ENCODE measurements around the gene MCEMP1. TPM values are rescaled to one million over a fixed set of nuclear protein-coding genes. Genes with fewer than 3 reads are reported as not detected.

Gene MCEMP1
- total RNA-seq = not detected in 3 replicates
- long read RNA-seq = 0 reads

- Mint-ChIP-seq H3K9me3 (ENCODE audit: low read depth) (peaks cover 4% of the 10 kb centered on the region), H3K27ac (ENCODE audit: unreplicated experiment) (peak within 1 kb of the TSS; percentile 13), H3K36me3 (ENCODE audit: low read depth) (no peaks in the 10 kb centered on the region), H3K4me1 (ENCODE audit: low read depth) (peaks cover 9% of the 10 kb centered on the region), H3K27me3 (ENCODE audit: low read depth) (peaks cover 34% of the 10 kb centered on the region), H3K4me3 (ENCODE audit: unreplicated experiment) (no peak within 1 kb of the TSS)
- DNase-seq (ENCODE audit: low spot score) = no peak
- TF ChIP-seq CTCF (IDR thresholded peaks at IDR 0.05) = no peak
Measured at GRCh38 chr19:7676854-7677253, at the start of gene MCEMP1. TSS of gene MCEMP1 (plus strand) at chr19:7677090. CDS start at chr19:7677121, 31 bp downstream.

GRCh38 chr19:7627166-7627565 lies 49.7 kb upstream of the MCEMP1 start:
- Mint-ChIP-seq H3K4me3 (ENCODE audit: unreplicated experiment) (no peak overlapping the region), H3K27me3 (ENCODE audit: low read depth) (no peaks in the 10 kb centered on the region), H3K4me1 (ENCODE audit: low read depth) (peaks cover 35% of the 10 kb centered on the region), H3K9me3 (ENCODE audit: low read depth) (no peaks in the 10 kb centered on the region), H3K36me3 (ENCODE audit: low read depth) (peaks cover 14% of the 10 kb centered on the region), H3K27ac (ENCODE audit: unreplicated experiment) (no peak overlapping the region)
- DNase-seq (ENCODE audit: low spot score) = no peak
- no peak for TF ChIP-seq CTCF (IDR thresholded peaks at IDR 0.05)

GRCh38 chr19:7628589-7629311 lies 48.1 kb upstream of the MCEMP1 start:
- Mint-ChIP-seq H3K4me1 (ENCODE audit: low read depth) (peaks cover 35% of the 10 kb centered on the region), H3K27ac (ENCODE audit: unreplicated experiment) (peak overlapping the region; percentile 99), H3K9me3 (ENCODE audit: low read depth) (no peaks in the 10 kb centered on the region), H3K36me3 (ENCODE audit: low read depth) (peaks cover 6% of the 10 kb centered on the region), H3K27me3 (ENCODE audit: low read depth) (no peaks in the 10 kb centered on the region), H3K4me3 (ENCODE audit: unreplicated experiment) (peak overlapping the region; percentile 92)
- no peak for DNase-seq (ENCODE audit: low spot score)
- no peak for TF ChIP-seq CTCF (IDR thresholded peaks at IDR 0.05)

GRCh38 chr19:7629347-7630054 lies 47.4 kb upstream of the MCEMP1 start, which contains the start of the genes PET100 and XAB2:
TSS of gene PET100 (plus strand) at chr19:7629793. CDS start at chr19:7629834, 41 bp downstream.
TSS of gene XAB2 (minus strand) at chr19:7629545. CDS start at chr19:7629527, 18 bp downstream.
- peaks cover 5% of the 10 kb centered on the region for H3K36me3 Mint-ChIP-seq (ENCODE audit: low read depth)
- no peak for TF ChIP-seq CTCF (IDR thresholded peaks at IDR 0.05)
- H3K4me3 Mint-ChIP-seq (ENCODE audit: unreplicated experiment) = peak within 1 kb of the TSS; percentile 92
- H3K27me3 Mint-ChIP-seq (ENCODE audit: low read depth) = peaks cover 2% of the 10 kb centered on the region
- H3K27ac Mint-ChIP-seq (ENCODE audit: unreplicated experiment) = peak within 1 kb of the TSS; percentile 99
- H3K4me1 Mint-ChIP-seq (ENCODE audit: low read depth) = peaks cover 35% of the 10 kb centered on the region
- DNase-seq (ENCODE audit: low spot score) = peak; percentile 97
- H3K9me3 Mint-ChIP-seq (ENCODE audit: low read depth) = no peaks in the 10 kb centered on the region

GRCh38 chr19:7631577-7631976 lies 45.3 kb upstream of the MCEMP1 start:
- Mint-ChIP-seq H3K27me3 (ENCODE audit: low read depth) (peaks cover 19% of the 10 kb centered on the region), H3K4me3 (ENCODE audit: unreplicated experiment) (no peak overlapping the region), H3K27ac (ENCODE audit: unreplicated experiment) (no peak overlapping the region), H3K36me3 (ENCODE audit: low read depth) (peaks cover 5% of the 10 kb centered on the region), H3K4me1 (ENCODE audit: low read depth) (peaks cover 35% of the 10 kb centered on the region), H3K9me3 (ENCODE audit: low read depth) (no peaks in the 10 kb centered on the region)
- DNase-seq (ENCODE audit: low spot score) = no peak
- no peak for TF ChIP-seq CTCF (IDR thresholded peaks at IDR 0.05)

Data from chondrocyte (in vitro differentiated cells).